ENCODE measurements around the gene F3. TPM values are rescaled to one million over a fixed set of nuclear protein-coding genes. Genes with fewer than 3 reads are reported as not detected.

F3 gene
- total and polyA plus RNA-seq, 2 experiments from 2014 or later: 281 to 390 TPM

- no peaks in the 10 kb centered on the region for H3K36me3 ChIP-seq (replicated peaks; ENCODE audit: insufficient read depth, low read depth)
- H3K27ac ChIP-seq: peak overlapping the region; percentile 97
- H3K9me2 ChIP-seq (replicated peaks; ENCODE audit: insufficient read depth): no peaks in the 10 kb centered on the region
- TF ChIP-seq EZH2phosphoT487 (IDR thresholded peaks at IDR 0.05; ENCODE audit: low read depth, severe bottlenecking, unreplicated experiment) (no peak), CTCF (IDR thresholded peaks at IDR 0.05; ENCODE audit: poor library complexity) (no peak), EZH2 (IDR thresholded peaks at IDR 0.05; ENCODE audit: borderline replicate concordance) (no peak)
- WGBS (ENCODE audit: low lambda C conversion rate, missing lambda C conversion rate): 12% methylated on average over 23 of the region's 23 CpGs
- no peaks in the 10 kb centered on the region for H3K9me3 ChIP-seq (ENCODE audit: low read depth)
- no peak for DNase-seq (ENCODE audit: low spot score)
- peaks cover 34% of the 10 kb centered on the region for H3K4me1 ChIP-seq (ENCODE audit: insufficient read depth)
- peaks cover 43% of the 10 kb centered on the region for H4K20me1 ChIP-seq (ENCODE audit: insufficient read depth, poor library complexity, severe bottlenecking)
- H3K4me3 ChIP-seq: peak overlapping the region; percentile 78
- H2AFZ ChIP-seq: peak overlapping the region; percentile 26
- H3K79me2 ChIP-seq: peaks cover 67% of the 10 kb centered on the region
- H3K27me3 ChIP-seq: no peaks in the 10 kb centered on the region
- peak overlapping the region; percentile 80 for H3K4me2 ChIP-seq
Observed at GRCh38 chr1:94540440-94541245, 916 bp downstream of the F3 start.

- Histone ChIP-seq H3K36me3 (replicated peaks; ENCODE audit: insufficient read depth, low read depth) (no peaks in the 10 kb centered on the region), H3K27me3 (no peaks in the 10 kb centered on the region), H3K4me2 (peak overlapping the region; percentile 80), H3K9me2 (replicated peaks; ENCODE audit: insufficient read depth) (no peaks in the 10 kb centered on the region), H3K4me1 (ENCODE audit: insufficient read depth) (peaks cover 37% of the 10 kb centered on the region), H3K4me3 (peak overlapping the region; percentile 78), H3K27ac (peak overlapping the region; percentile 97), H3K79me2 (peaks cover 75% of the 10 kb centered on the region), H2AFZ (no peak overlapping the region), H3K9me3 (ENCODE audit: low read depth) (no peaks in the 10 kb centered on the region), H4K20me1 (ENCODE audit: insufficient read depth, poor library complexity, severe bottlenecking) (peaks cover 43% of the 10 kb centered on the region)
- no peak for DNase-seq (ENCODE audit: low spot score)
- 67% methylated on average over 3 of the region's 3 CpGs for WGBS (ENCODE audit: low lambda C conversion rate, missing lambda C conversion rate)
- TF ChIP-seq CTCF (IDR thresholded peaks at IDR 0.05; ENCODE audit: poor library complexity) (no peak), EZH2phosphoT487 (IDR thresholded peaks at IDR 0.05; ENCODE audit: low read depth, severe bottlenecking, unreplicated experiment) (no peak), EZH2 (IDR thresholded peaks at IDR 0.05; ENCODE audit: borderline replicate concordance) (no peak)
Observed at GRCh38 chr1:94539496-94539895, 2.1 kb downstream of the F3 start.

- WGBS (ENCODE audit: low lambda C conversion rate, missing lambda C conversion rate): 50% methylated on average over 6 of the region's 6 CpGs
- H3K27me3 ChIP-seq: no peaks in the 10 kb centered on the region
- peak; percentile 24 for DNase-seq (ENCODE audit: low spot score)
Observed at GRCh38 chr1:94538243-94538827, 3.2 kb downstream of the F3 start.

More at GRCh38 chr1:94538243-94538827, 3.2 kb downstream of the F3 start:
- Histone ChIP-seq H3K9me3 (ENCODE audit: low read depth) (no peaks in the 10 kb centered on the region), H3K4me3 (peak overlapping the region; percentile 78), H3K79me2 (peaks cover 80% of the 10 kb centered on the region), H3K9me2 (replicated peaks; ENCODE audit: insufficient read depth) (no peaks in the 10 kb centered on the region), H3K4me1 (ENCODE audit: insufficient read depth) (peaks cover 37% of the 10 kb centered on the region), H4K20me1 (ENCODE audit: insufficient read depth, poor library complexity, severe bottlenecking) (peaks cover 46% of the 10 kb centered on the region), H3K4me2 (peak overlapping the region; percentile 80), H2AFZ (no peak overlapping the region), H3K27ac (peak overlapping the region; percentile 97), H3K36me3 (replicated peaks; ENCODE audit: insufficient read depth, low read depth) (no peaks in the 10 kb centered on the region)
- TF ChIP-seq EZH2 (IDR thresholded peaks at IDR 0.05; ENCODE audit: borderline replicate concordance) (no peak), EZH2phosphoT487 (IDR thresholded peaks at IDR 0.05; ENCODE audit: low read depth, severe bottlenecking, unreplicated experiment) (no peak), CTCF (IDR thresholded peaks at IDR 0.05; ENCODE audit: poor library complexity) (peak; percentile 15)
